ENCODE measurements around the gene GABARAPL2.

The GABARAPL2 gene

DNA sequence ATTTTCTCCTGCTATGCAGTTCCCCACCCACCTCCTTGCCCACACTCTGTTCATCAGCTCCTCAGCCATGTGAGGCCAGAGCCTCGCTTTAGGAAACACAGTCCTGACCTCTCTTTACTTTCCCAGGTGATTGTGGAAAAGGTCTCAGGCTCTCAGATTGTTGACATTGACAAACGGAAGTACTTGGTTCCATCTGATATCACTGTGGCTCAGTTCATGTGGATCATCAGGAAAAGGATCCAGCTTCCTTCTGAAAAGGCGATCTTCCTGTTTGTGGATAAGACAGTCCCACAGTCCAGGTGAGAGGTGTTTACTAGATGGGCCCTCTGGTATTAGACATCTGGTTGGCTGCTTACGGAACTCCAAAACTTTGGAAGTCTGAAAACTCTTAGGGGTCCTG, 1.7 kb downstream of the GABARAPL2 start:
- H3K4me3 ChIP-seq (ENCODE audit: low read length) = no peak overlapping the region
- TF ChIP-seq, protein P1, sequence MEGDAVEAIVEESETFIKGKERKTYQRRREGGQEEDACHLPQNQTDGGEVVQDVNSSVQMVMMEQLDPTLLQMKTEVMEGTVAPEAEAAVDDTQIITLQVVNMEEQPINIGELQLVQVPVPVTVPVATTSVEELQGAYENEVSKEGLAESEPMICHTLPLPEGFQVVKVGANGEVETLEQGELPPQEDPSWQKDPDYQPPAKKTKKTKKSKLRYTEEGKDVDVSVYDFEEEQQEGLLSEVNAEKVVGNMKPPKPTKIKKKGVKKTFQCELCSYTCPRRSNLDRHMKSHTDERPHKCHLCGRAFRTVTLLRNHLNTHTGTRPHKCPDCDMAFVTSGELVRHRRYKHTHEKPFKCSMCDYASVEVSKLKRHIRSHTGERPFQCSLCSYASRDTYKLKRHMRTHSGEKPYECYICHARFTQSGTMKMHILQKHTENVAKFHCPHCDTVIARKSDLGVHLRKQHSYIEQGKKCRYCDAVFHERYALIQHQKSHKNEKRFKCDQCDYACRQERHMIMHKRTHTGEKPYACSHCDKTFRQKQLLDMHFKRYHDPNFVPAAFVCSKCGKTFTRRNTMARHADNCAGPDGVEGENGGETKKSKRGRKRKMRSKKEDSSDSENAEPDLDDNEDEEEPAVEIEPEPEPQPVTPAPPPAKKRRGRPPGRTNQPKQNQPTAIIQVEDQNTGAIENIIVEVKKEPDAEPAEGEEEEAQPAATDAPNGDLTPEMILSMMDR (IDR thresholded peaks at IDR 0.05; ENCODE audit: insufficient read depth, low read depth, low read length, missing control alignments) = no peak
- DNase-seq (ENCODE audit: low read depth) = no peak

DNA sequence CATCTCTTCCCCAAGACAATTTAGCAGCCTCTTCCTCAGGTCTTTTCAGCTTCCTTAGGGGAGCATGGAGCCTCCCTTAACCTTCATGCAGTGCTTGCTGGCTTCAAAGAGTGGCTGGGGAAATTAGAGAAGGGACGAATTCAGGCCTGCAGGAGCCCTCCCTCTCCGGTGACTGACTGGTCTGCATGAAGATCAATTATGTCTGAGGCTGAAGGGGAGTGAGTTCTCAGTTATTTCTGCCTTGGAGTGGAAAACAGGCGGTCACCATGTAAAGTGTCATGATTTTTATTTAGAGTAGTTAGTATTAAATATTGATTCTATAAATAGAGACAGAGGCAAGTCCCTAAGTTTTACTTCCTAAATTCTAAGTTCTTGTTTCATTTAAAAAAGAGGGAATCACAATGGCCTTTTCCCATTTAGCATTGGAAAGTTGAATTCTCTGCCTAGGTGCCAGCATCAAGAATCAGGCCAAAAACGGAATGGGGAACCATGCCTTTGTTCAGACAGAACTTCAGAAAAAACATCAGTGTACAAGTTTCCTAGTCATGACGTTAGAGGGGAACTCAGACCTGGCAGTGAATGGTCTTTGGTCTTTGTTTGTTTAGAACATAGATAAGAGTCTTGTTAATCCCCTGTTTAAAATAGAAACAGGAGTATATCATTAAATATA, 4.4 kb downstream of the GABARAPL2 start:
- no peak for DNase-seq (ENCODE audit: low read depth)
- TF ChIP-seq, protein P1 (IDR thresholded peaks at IDR 0.05; ENCODE audit: insufficient read depth, low read depth, low read length, missing control alignments) = no peak

DNA sequence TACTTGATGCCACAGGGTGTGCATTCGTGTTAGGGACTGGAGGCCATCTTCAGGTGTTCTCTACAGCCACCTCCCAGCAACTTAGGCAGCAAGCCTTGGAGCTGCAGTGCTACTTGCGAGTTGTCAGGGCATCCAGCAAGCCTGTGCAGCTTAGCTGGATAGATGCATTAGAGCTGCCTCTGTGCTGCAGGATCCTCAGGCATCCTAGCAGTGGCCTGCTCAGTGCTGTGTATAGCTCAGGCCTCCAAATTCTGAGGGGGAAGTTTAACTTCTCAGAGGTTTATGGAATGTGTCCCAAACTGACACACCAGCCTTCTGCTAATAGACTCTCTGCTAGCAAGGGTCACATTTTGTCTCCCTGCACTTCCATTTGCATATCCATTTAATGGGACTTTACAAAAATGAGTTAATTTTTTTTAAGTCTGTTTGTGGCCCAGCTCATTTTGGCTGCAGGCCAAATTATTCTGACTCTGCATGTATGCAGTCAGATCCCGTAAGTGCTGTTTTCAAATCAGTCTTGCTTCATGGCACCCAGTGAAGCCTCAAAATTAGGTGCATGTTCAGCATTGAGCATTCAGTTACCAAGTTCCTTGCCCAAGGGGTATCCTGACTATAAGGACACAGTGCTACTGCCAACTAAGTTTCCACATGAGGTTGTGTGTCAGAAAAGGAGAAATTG, 6.8 kb downstream of the GABARAPL2 start:
- TF ChIP-seq, protein P1 (IDR thresholded peaks at IDR 0.05; ENCODE audit: insufficient read depth, low read depth, low read length, missing control alignments) = no peak
- DNase-seq (ENCODE audit: low read depth) = no peak
- H3K4me3 ChIP-seq (ENCODE audit: low read length) = no peak overlapping the region

More for the DNA sequence above, 4.4 kb downstream of the GABARAPL2 start:
- no peak overlapping the region for H3K4me3 ChIP-seq (ENCODE audit: low read length)

GRCh38 chr16:75573955-75574354, 7.8 kb downstream of the GABARAPL2 start:
- no peak overlapping the region for H3K4me3 ChIP-seq (ENCODE audit: low read length)
- TF ChIP-seq, protein P1 (IDR thresholded peaks at IDR 0.05; ENCODE audit: insufficient read depth, low read depth, low read length, missing control alignments) = no peak
- DNase-seq (ENCODE audit: low read depth) = no peak

- H3K4me3 ChIP-seq (ENCODE audit: low read length) = no peak overlapping the region
- no peak for DNase-seq (ENCODE audit: low read depth)
- TF ChIP-seq, protein P1 (IDR thresholded peaks at IDR 0.05; ENCODE audit: insufficient read depth, low read depth, low read length, missing control alignments) = no peak
Measured at GRCh38 chr16:75575958-75576357, 9.8 kb downstream of the GABARAPL2 start.

- TF ChIP-seq, protein P1 (IDR thresholded peaks at IDR 0.05; ENCODE audit: insufficient read depth, low read depth, low read length, missing control alignments) = no peak
- no peak for DNase-seq (ENCODE audit: low read depth)
Measured at GRCh38 chr16:75576384-75576811, 10.2 kb downstream of the GABARAPL2 start.

More at GRCh38 chr16:75576384-75576811, 10.2 kb downstream of the GABARAPL2 start:
- no peak overlapping the region for H3K4me3 ChIP-seq (ENCODE audit: low read length)

All from epithelial cell of esophagus (primary cell).